SK-N-SH (cell line): ENCODE measurements around the gene USP28. TPM values are rescaled to one million over a fixed set of nuclear protein-coding genes. Genes with fewer than 3 reads are reported as not detected.
A peak's percentile ranks its signal among the peaks of the same experiment; 100 is the strongest.

Source experiments
- CTCF ChIA-PET: fragments of 300-600, 350-600 bp; formaldehyde crosslinking; extraction: SDS; loops from one replicate; lab custom pipeline; 2021; lab: Yijun Ruan, JAX
- POLR2A ChIA-PET: fragments of 350-600 bp; sonication (Branson Sonifier 250); formaldehyde crosslinking; extraction: SDS; loops from one replicate; lab custom pipeline; 2020; ENCODE audit warnings: antibody characterized with exemption, inconsistent platforms; lab: Yijun Ruan, JAX
- DNase-seq: peaks from one replicate; pipeline ENCODE4 v3.0.0; 2012
- H2AFZ ChIP-seq: fragments of 200-600 bp; sonication (generic); 2 replicates; pipeline ENCODE4 v1.8.1; 2016; ENCODE audit warnings: antibody characterized with exemption, mild to moderate bottlenecking, low read depth
- H3F3A ChIP-seq: fragments of 200-600 bp; sonication (generic); replicated peaks from 2 replicates; pipeline ENCODE3; 2016; ENCODE audit warnings: antibody characterized with exemption, mild to moderate bottlenecking; ENCODE audit not compliant: insufficient read depth
- H3K27ac ChIP-seq, 2 experiments: fragments of 200-500 bp in 1 of 2; fragments of 200-600 bp in 1 of 2; sonication (Bioruptor generic) in 1 of 2; sonication (generic), shearing (Covaris generic) in 1 of 2; 2 replicates each; pipeline versions ENCODE4 v1.5.1 to v1.6.1; 2014 to 2016; ENCODE audit warnings: low read depth in 2 of 2, inconsistent platforms in 1 of 2, low read length in 1 of 2, mild to moderate bottlenecking in 1 of 2, mixed read lengths in 1 of 2
- H3K27me3 ChIP-seq: fragments of 200-600 bp; sonication (generic), shearing (Covaris generic); 2 replicates; pipeline ENCODE4 v1.6.1; 2016; ENCODE audit warnings: mixed run types; ENCODE audit not compliant: insufficient read depth
- H3K36me3 ChIP-seq, 2 experiments: fragments of 200-500 bp in 1 of 2; fragments of 200-600 bp in 1 of 2; sonication (Bioruptor generic) in 1 of 2; sonication (generic) in 1 of 2; replicated peaks in 1 of 2; 2 replicates each; pipeline versions ENCODE3 to v1.5.1; 2014 to 2016; ENCODE audit warnings: low read length in 1 of 2, mild to moderate bottlenecking in 1 of 2; ENCODE audit not compliant: insufficient read depth in 2 of 2, control insufficient read depth in 1 of 2
- H3K4me1 ChIP-seq, 2 experiments: fragments of 200-500 bp in 1 of 2; fragments of 200-600 bp in 1 of 2; sonication (Bioruptor generic) in 1 of 2; sonication (generic), shearing (Covaris generic) in 1 of 2; 2 replicates each; pipeline versions ENCODE4 v1.5.1 to v1.6.1; 2014 to 2016; ENCODE audit warnings: low read depth in 1 of 2, low read length in 1 of 2, mixed run types in 1 of 2; ENCODE audit not compliant: insufficient read depth in 2 of 2, control insufficient read depth in 1 of 2
- H3K4me2 ChIP-seq: fragments of 200-600 bp; sonication (generic), shearing (Covaris generic); 2 replicates; pipeline ENCODE4 v1.6.1; 2017; ENCODE audit warnings: mixed run types
- H3K4me3 ChIP-seq, 2 experiments: fragments of 200-500 bp in 1 of 2; fragments of 200-600 bp in 1 of 2; sonication (Bioruptor generic) in 1 of 2; sonication (generic), shearing (Covaris generic) in 1 of 2; 2 replicates each; pipeline versions ENCODE4 v1.5.1 to v1.8.1; 2014 to 2016; ENCODE audit warnings: low read depth in 2 of 2, inconsistent platforms in 1 of 2, low read length in 1 of 2, mild to moderate bottlenecking in 1 of 2, mixed read lengths in 1 of 2, moderate library complexity in 1 of 2
- H3K79me2 ChIP-seq: fragments of 200-600 bp; sonication (generic); 2 replicates; pipeline ENCODE4 v1.8.1; 2017; ENCODE audit warnings: mild to moderate bottlenecking; ENCODE audit not compliant: insufficient read depth
- H3K9ac ChIP-seq: fragments of 200-600 bp; sonication (generic); 2 replicates; pipeline ENCODE4 v1.6.1; 2017; ENCODE audit warnings: mixed run types
- H3K9me2 ChIP-seq: fragments of 200-600 bp; sonication (generic); 2 replicates; pipeline ENCODE4 v1.6.1; 2017; ENCODE audit warnings: mixed run types
- H3K9me3 ChIP-seq: fragments of 200-600 bp; sonication (generic); 2 replicates; pipeline ENCODE4 v1.6.1; 2017; ENCODE audit warnings: mixed run types, mild to moderate bottlenecking, moderate library complexity
- H4K20me1 ChIP-seq: fragments of 200-600 bp; sonication (generic); 2 replicates; pipeline ENCODE4 v1.6.1; 2017; ENCODE audit warnings: mild to moderate bottlenecking, mixed run types; ENCODE audit not compliant: insufficient read depth
- EP300 ChIP-seq, 2 experiments: IDR thresholded peaks; 2 replicates each; pipeline versions ENCODE4 v1.4.0 to v1.6.1; 2012; ENCODE audit warnings: borderline replicate concordance in 1 of 2, low read depth in 1 of 2, low read length in 1 of 2
- FOSL2 ChIP-seq: IDR thresholded peaks from 2 replicates; pipeline ENCODE4 v1.4.0; 2012; ENCODE audit warnings: low read depth, mild to moderate bottlenecking, moderate library complexity, borderline replicate concordance
- GABPA ChIP-seq: IDR thresholded peaks from 2 replicates; pipeline ENCODE4 v1.4.0; 2012; ENCODE audit warnings: low read depth, mild to moderate bottlenecking
- JUND ChIP-seq: IDR thresholded peaks from 2 replicates; pipeline ENCODE4 v1.4.0; 2012
- MEF2A ChIP-seq: IDR thresholded peaks from 2 replicates; pipeline ENCODE4 v1.4.0; 2012; ENCODE audit warnings: low read depth, borderline replicate concordance
- NFIC ChIP-seq: IDR thresholded peaks from 2 replicates; pipeline ENCODE4 v1.4.0; 2012; ENCODE audit warnings: borderline replicate concordance
- NRF1 ChIP-seq: IDR thresholded peaks from 2 replicates; pipeline ENCODE4 v1.6.1; 2012; ENCODE audit warnings: low read depth, mild to moderate bottlenecking, low read length
- RAD21 ChIP-seq: IDR thresholded peaks from 2 replicates; pipeline ENCODE4 v1.6.1; 2012; ENCODE audit warnings: mild to moderate bottlenecking, low read length
- SMC3 ChIP-seq: IDR thresholded peaks from 2 replicates; pipeline ENCODE4 v1.6.1; 2012; ENCODE audit warnings: low read depth, low read length, improper control_type of control experiment
- WGBS: methylation state at CpG from one replicate; pipeline ENCODE4 v1.1.6; 2017; ENCODE audit warnings: low lambda C conversion rate; 5-methylcytosine and 5-hydroxymethylcytosine counted together
- polyA plus RNA-seq, 3 experiments: library from polyadenylated mRNA; depleted of rRNA; stranded (reverse); fragments of >200 nt; gene quantifications; 2 replicates each; pipeline ENCODE4 v1.2.3, GENCODE V29; 2012
- TF ChIP-seq, protein P1 (sequence below): fragments of 200-600 bp; sonication (generic); IDR thresholded peaks from 2 replicates; pipeline ENCODE4 v1.6.1; 2017; ENCODE audit warnings: antibody characterized with exemption, mild to moderate bottlenecking, moderate library complexity
- TF ChIP-seq, protein P2 (sequence below): IDR thresholded peaks from 2 replicates; pipeline ENCODE4 v1.4.0; 2012; ENCODE audit warnings: low read depth, borderline replicate concordance
- TF ChIP-seq, protein P3 (sequence below): IDR thresholded peaks from 2 replicates; pipeline ENCODE4 v1.6.1; 2012; ENCODE audit warnings: mild to moderate bottlenecking, low read depth, low read length, moderate library complexity
- TF ChIP-seq, protein P4 (sequence below): fragments of 150-350 bp; IDR thresholded peaks from 2 replicates; pipeline ENCODE4 v1.6.1; 2017; ENCODE audit warnings: antibody characterized with exemption, low read length, low read depth, borderline replicate concordance

The USP28 gene
- polyA plus RNA-seq, 1 of the 3 experiments (the other 2 are of a cell fraction), result 20.0 TPM

DNA sequence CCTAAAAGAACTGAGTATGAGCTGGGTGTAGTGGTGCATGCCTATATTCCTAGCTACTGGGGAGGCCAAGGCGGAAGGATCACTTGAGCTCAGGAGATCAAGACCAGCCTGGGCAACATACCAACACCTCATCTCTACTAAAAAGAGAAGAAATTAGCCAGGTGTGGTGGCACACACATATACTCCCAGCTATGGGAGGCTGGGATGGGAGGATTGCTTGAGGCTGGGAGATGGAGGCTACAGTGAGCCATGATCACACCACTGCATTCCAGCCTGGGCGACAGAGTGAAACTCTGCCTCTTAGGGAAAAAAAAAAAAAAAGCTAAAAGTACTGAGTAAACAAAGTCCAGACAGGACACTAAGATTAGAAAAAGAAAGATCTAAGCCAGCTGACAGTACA is 25.8 kb upstream of the USP28 start (continued):
- TF ChIP-seq, protein P1, sequence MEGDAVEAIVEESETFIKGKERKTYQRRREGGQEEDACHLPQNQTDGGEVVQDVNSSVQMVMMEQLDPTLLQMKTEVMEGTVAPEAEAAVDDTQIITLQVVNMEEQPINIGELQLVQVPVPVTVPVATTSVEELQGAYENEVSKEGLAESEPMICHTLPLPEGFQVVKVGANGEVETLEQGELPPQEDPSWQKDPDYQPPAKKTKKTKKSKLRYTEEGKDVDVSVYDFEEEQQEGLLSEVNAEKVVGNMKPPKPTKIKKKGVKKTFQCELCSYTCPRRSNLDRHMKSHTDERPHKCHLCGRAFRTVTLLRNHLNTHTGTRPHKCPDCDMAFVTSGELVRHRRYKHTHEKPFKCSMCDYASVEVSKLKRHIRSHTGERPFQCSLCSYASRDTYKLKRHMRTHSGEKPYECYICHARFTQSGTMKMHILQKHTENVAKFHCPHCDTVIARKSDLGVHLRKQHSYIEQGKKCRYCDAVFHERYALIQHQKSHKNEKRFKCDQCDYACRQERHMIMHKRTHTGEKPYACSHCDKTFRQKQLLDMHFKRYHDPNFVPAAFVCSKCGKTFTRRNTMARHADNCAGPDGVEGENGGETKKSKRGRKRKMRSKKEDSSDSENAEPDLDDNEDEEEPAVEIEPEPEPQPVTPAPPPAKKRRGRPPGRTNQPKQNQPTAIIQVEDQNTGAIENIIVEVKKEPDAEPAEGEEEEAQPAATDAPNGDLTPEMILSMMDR, result no peak
- TF ChIP-seq FOSL2 (no peak), NFIC (no peak), MEF2A (no peak), GABPA (no peak)
- TF ChIP-seq, protein P2, sequence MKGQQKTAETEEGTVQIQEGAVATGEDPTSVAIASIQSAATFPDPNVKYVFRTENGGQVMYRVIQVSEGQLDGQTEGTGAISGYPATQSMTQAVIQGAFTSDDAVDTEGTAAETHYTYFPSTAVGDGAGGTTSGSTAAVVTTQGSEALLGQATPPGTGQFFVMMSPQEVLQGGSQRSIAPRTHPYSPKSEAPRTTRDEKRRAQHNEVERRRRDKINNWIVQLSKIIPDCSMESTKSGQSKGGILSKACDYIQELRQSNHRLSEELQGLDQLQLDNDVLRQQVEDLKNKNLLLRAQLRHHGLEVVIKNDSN, result no peak
- TF ChIP-seq, protein P3, sequence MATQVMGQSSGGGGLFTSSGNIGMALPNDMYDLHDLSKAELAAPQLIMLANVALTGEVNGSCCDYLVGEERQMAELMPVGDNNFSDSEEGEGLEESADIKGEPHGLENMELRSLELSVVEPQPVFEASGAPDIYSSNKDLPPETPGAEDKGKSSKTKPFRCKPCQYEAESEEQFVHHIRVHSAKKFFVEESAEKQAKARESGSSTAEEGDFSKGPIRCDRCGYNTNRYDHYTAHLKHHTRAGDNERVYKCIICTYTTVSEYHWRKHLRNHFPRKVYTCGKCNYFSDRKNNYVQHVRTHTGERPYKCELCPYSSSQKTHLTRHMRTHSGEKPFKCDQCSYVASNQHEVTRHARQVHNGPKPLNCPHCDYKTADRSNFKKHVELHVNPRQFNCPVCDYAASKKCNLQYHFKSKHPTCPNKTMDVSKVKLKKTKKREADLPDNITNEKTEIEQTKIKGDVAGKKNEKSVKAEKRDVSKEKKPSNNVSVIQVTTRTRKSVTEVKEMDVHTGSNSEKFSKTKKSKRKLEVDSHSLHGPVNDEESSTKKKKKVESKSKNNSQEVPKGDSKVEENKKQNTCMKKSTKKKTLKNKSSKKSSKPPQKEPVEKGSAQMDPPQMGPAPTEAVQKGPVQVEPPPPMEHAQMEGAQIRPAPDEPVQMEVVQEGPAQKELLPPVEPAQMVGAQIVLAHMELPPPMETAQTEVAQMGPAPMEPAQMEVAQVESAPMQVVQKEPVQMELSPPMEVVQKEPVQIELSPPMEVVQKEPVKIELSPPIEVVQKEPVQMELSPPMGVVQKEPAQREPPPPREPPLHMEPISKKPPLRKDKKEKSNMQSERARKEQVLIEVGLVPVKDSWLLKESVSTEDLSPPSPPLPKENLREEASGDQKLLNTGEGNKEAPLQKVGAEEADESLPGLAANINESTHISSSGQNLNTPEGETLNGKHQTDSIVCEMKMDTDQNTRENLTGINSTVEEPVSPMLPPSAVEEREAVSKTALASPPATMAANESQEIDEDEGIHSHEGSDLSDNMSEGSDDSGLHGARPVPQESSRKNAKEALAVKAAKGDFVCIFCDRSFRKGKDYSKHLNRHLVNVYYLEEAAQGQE, result no peak
- TF ChIP-seq, all 33 proteins: peak for 0

DNA sequence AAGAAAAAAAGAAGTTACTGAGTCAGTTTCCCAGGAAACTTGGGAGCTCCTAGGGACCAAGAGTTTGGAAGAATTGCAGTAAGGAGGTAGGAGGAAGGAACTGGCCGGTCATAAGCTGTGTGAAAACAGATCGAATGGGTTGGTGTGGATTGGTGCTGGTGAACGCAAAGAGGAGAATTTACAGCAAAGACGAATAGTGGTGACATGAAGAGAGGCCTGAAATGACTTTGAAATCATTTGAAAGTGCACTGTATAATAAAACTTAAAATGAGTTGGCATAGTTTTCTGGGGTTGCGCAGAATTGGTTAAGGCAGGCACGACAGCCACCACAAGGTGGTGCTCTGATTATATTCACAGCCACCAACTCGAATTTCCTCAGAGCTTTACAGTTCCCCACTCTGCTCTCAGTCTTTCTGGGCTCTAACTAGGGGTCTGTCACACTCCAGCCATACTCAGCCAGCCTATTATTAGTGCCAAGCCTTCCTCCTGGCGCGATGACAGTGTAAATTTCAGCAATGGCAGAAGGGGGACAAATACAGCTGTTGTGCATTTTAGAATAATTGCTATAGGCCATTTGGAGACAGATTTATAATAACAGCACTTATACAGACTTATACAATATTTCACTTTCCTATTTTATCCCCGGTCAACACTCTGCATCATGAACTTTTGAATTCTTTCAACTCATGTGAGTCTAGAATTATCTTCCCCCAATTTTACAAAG is 20.9 kb upstream of the USP28 start:
- H3F3A ChIP-seq, result no peaks in the 10 kb centered on the region
- H3K36me3 ChIP-seq, result no peaks in the 10 kb centered on the region
- TF ChIP-seq, protein P1, result peak; percentile 76
- TF ChIP-seq JUND (no peak), NRF1 (no peak), RAD21 (peak; percentile 80), EP300 (IDR thresholded peaks at IDR 0.05; ENCODE audit: borderline replicate concordance in 1 of 2, low read depth in 1 of 2, low read length in 1 of 2) (no peak), SMC3 (peak; percentile 77)
- TF ChIP-seq, protein P4, sequence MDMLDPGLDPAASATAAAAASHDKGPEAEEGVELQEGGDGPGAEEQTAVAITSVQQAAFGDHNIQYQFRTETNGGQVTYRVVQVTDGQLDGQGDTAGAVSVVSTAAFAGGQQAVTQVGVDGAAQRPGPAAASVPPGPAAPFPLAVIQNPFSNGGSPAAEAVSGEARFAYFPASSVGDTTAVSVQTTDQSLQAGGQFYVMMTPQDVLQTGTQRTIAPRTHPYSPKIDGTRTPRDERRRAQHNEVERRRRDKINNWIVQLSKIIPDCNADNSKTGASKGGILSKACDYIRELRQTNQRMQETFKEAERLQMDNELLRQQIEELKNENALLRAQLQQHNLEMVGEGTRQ, result no peak
- H3K4me3 ChIP-seq, result peak overlapping the region in 1 of 2 experiments; percentile 19; a peak in 1 of 4 replicates
- H2AFZ ChIP-seq, result 0 out of 2 replicates have a peak overlapping the region, but pooled peaks have one; percentile 76
- peak; percentile 61 for DNase-seq
- no peaks in the 10 kb centered on the region for H3K79me2 ChIP-seq
- H3K27me3 ChIP-seq, result no peaks in the 10 kb centered on the region; the same call in 1 of the 2 replicates
- ChIA-PET CTCF (interaction anchor here (0.6 to 11.6 kb wide), 67 partner anchors 9 to 696 kb away, joined by 3 to 376 read pairs (median 5); partner anchors contain the start of genes HTR3A, HTR3B and USP28), POLR2A (interaction anchor here (0.7 kb wide), 1 partner anchor 368 kb away, joined by 4 read pairs; no protein-coding TSS in a partner anchor)
- WGBS, result 23% methylated on average over 10 of the region's 10 CpGs
- no peak overlapping the region for H3K9ac ChIP-seq
- H3K9me3 ChIP-seq, result no peaks in the 10 kb centered on the region
- no peak overlapping the region for H3K4me2 ChIP-seq
- no peaks in the 10 kb centered on the region for H3K4me1 ChIP-seq
- H4K20me1 ChIP-seq, result no peaks in the 10 kb centered on the region
- no peak overlapping the region for H3K27ac ChIP-seq
- H3K9me2 ChIP-seq, result no peaks in the 10 kb centered on the region
